GM21723 (cell line): ENCODE results near the gene CADM3.

Experiments
- ATAC-seq: cut with Tn5 transposase; IDR thresholded peaks from one replicate; pipeline ENCODE4 v1.9.1; 2021; ENCODE audit warnings: mild to moderate bottlenecking, moderate library complexity; ENCODE audit not compliant: unreplicated experiment

Gene CADM3

GRCh38 chr1:159172614-159173291, 1.3 kb downstream of the CADM3 start:
- ATAC-seq: no peak

GRCh38 chr1:159173320-159173719, 1.9 kb downstream of the CADM3 start:
- ATAC-seq: no peak

DNA sequence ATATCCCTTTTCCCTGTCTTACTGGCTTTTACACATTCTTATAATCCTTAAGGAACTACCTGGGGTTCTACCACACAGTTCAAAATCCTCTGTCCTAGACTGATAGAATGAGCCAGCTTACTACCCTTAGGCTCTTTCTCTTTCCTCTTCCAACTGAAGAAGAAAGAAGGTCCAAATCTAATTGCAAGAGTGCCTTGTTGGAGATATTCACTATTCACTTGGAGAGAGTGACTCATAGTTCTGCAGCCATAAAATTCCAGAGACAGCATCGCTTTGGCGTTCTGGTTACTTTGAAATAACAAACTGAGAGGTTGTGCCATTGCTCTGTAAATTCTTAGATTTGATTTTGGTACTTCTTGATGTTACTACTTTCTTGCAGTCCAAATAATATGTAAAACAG, 4.2 kb downstream of the CADM3 start:
- no peak for ATAC-seq

DNA sequence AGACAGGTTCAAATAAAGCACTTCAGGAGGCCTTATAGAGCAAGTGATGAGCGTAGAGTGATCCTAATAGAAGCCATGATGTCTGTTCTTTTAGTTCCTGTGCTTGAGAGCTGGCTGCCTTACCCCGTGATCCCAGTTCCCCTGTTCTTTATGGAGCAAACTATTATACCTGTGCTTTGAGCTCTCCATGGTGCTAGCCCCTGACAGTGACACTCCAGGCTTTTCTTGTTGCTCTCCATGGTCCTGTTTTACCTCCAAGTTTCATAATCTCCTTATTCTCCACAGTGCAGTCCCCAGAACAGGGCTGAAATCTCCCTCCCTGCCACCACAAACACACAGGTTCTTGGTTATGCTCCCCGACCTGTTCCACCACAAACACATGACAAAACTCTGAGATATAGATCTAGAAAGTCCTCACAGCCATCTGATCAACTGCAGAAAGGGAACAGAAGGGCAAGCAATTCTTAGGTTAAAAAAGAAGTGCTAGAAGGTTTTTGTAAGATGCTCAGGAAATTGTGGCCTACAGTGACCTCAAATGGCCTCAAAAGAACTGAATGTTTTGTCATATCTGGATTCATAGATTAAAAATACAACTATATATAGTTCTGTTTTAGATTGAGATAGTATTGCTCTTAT, 6.0 kb downstream of the CADM3 start:
- no peak for ATAC-seq

GRCh38 chr1:159179906-159180305, 8.5 kb downstream of the CADM3 start:
- ATAC-seq: no peak

DNA sequence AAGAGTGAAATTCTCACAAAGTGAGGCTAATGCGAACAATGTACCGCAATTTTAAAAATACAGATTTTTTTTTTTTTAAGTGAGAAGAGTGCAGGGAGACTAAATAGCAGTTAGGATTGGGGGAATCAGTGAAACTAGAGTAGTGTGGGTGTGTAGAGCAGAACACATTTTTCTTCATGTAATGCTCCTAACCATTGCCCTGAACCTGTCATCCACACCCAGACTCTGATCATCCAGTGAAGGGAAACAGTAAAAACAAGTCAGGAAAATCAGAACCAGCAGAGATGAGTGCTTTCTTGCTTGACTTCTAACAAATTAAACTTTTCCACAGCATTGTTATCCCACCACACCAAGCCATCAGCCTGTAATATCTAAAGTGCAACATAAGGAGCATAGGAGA, 9.1 kb downstream of the CADM3 start:
- no peak for ATAC-seq

- ATAC-seq: no peak
Measured at GRCh38 chr1:159181328-159182024, 10.1 kb downstream of the CADM3 start.

- ATAC-seq: no peak
Measured at GRCh38 chr1:159184201-159184600, 12.8 kb downstream of the CADM3 start.

DNA sequence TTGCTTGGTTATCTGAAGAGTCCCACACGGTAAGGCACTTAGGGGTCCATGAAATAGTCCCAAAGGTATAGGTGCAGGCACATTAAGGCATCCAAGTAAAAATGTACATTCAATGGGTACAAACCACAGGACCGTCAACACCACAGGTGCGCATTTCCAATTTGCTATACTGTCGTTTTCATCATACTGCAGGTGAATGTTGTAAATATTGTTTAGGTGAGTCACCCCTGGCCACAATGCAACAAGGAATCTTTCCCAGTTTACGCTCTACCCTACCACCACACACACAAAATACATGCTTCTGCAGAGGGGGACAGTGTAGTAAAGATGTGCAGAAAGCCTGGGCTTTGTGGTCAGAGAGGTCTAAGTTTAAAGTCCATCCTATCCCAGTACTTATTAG, 13.7 kb downstream of the CADM3 start:
- ATAC-seq: no peak

DNA sequence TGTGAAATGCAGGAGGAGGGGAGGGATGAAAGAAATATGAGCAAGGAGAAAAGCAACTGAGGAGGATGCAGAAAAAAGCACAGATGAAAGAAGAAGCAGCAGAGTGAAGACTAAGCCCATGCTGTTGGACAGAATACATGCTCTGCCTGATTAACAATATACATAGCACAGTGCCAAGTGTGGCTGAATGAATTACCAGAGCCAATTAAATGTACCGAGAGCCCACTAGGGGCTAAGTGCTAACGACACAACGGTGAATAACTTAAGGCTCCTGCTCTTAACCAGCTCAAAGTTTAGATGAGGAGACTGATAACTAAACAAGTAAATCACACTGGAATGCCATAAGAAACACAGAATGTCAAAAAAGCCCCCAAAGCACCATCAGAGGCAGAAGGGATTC, 15.6 kb downstream of the CADM3 start:
- no peak for ATAC-seq

- no peak for ATAC-seq
Measured at GRCh38 chr1:159187647-159188374, 16.4 kb downstream of the CADM3 start.

- ATAC-seq: peak; percentile 86
Measured at GRCh38 chr1:159188375-159188788, 17.0 kb downstream of the CADM3 start.

GRCh38 chr1:159190441-159190840, 19.0 kb downstream of the CADM3 start:
- ATAC-seq: no peak

DNA sequence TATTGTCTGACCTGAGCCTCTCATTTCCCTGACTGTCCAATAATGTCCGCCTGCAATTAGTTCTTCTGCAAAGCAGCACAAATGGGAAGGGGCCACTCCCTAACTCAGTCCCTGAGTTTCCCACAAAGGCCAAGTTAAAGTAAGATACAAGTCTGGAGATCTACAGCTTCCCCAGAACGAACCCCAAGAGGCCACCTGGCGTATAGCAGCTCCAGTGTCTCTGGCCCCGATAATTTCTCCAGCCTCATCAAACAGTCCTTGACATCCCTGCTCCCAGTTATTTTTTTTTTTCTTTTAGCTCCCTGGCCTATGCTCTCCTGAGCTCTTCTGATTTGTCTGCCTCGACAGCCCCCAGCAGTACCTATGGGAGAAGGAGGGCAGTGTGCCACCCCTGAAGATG, 25.1 kb downstream of the CADM3 start:
- no peak for ATAC-seq

- ATAC-seq: peak; percentile 72
Measured at GRCh38 chr1:159197561-159198557, 26.4 kb downstream of the CADM3 start.

- ATAC-seq: no peak
Measured at GRCh38 chr1:159199901-159200300, 28.5 kb downstream of the CADM3 start.

GRCh38 chr1:159200769-159201168, 29.4 kb downstream of the CADM3 start:
- no peak for ATAC-seq

- no peak for ATAC-seq
Measured at GRCh38 chr1:159201642-159202041, 30.2 kb downstream of the CADM3 start.

DNA sequence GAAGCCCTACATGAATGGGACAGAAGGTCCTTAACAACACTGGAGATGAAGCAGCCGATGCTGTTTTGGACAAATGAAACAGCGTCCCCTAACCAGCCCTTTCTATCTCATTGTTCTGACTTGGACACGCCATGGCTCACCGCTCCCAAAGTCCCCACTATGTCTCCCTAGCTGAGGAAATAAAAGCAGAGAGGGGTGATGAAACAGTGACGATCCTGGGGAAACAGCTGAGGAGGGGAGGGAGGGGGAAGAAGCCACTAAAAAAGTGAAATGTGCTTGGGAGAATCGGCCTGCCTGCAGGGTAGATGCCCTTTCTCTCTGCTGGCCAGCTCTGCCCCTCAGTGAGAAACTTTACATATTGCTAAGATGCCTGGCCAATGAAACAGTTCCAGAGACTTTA, 32.2 kb downstream of the CADM3 start:
- ATAC-seq: no peak
